SK-N-MC (cell line): Measurements from ENCODE around the gene FOXC1.

Experiments used
- EZH2 ChIP-seq: fragments of 200-600 bp; sonication (generic); IDR thresholded peaks from one replicate; pipeline ENCODE4 v1.6.1; 2017; ENCODE audit warnings: antibody characterized with exemption
- FOXP2 ChIP-seq: optimal IDR thresholded peaks from 2 replicates; pipeline ENCODE3; 2011; ENCODE audit warnings: mild to moderate bottlenecking, moderate library complexity; ENCODE audit not compliant: insufficient read depth; ENCODE audit errors: extremely low read length, control extremely low read depth
- POLR2AphosphoS5 ChIP-seq: IDR thresholded peaks from 2 replicates; pipeline ENCODE4 v1.6.1; 2012; ENCODE audit warnings: mild to moderate bottlenecking, low read depth, low read length, borderline replicate concordance

DNA sequence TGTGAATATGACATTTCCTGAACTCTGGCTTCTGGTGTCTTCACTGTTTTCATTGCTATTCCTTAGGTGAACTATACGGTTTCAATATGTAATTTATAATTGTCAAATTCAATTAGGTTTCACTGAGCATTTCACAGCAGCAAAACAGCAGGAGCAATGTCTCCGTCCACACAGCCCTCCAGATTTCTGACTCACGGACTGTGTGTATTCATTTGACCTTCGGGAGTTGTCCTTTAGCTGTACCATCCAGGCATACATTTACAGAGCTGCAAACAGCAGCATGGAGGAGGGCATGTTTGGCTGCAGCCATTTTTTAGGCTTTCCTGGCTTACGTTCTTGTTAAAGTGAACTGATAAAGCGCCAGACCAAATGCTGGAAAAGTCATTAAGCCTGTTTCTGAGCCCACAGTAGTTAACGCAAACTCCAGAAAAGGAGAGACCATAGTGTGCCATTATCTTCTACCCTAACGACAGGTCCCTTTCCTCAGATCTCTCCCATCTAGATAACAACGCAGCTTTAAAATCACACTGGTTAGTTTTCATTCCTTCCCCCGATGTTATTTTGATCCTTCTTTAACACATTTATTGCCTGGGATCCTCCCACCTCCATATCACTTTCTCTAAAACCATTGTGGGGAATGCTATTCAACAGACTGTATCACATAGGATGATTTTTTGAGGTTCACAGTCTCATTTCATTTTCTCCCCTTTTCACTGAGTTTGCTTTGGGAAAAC, 18.3 kb downstream of the FOXC1 start:
- TF ChIP-seq POLR2AphosphoS5 (no peak), EZH2 (no peak), FOXP2 (no peak)
